MM.1S (cell line): ENCODE results near the gene GIT1.

ENCODE experiments used
- DNase-seq: peaks from one replicate; pipeline ENCODE4 v3.0.0-alpha.2; 2015
- H2AFZ ChIP-seq: fragments of 300-600 bp; sonication (generic); 2 replicates; pipeline ENCODE4 v1.6.0; 2016; ENCODE audit warnings: antibody characterized with exemption, low read length
- H3F3A ChIP-seq: fragments of 300-600 bp; sonication (generic); 2 replicates; pipeline ENCODE4 v1.6.1; 2016; ENCODE audit warnings: mild to moderate bottlenecking, antibody characterized with exemption, low read length, moderate library complexity, mixed read lengths; ENCODE audit not compliant: insufficient read depth
- H3K27ac ChIP-seq: fragments of 300-600 bp; sonication (generic); 2 replicates; pipeline ENCODE4 v1.5.1; 2016; ENCODE audit warnings: mild to moderate bottlenecking, low read length
- H3K27me3 ChIP-seq: fragments of 300-600 bp; sonication (generic); replicated peaks from 2 replicates; pipeline ENCODE4 v1.6.0; 2016; ENCODE audit warnings: low read length; ENCODE audit not compliant: insufficient read depth
- H3K36me3 ChIP-seq: fragments of 300-600 bp; sonication (generic); replicated peaks from 2 replicates; pipeline ENCODE4 v1.6.1; 2016; ENCODE audit warnings: mild to moderate bottlenecking, low read length, mixed read lengths; ENCODE audit not compliant: insufficient read depth
- H3K4me1 ChIP-seq: fragments of 300-600 bp; sonication (generic); 2 replicates; pipeline ENCODE4 v1.6.1; 2016; ENCODE audit warnings: low read length, mixed read lengths
- H3K4me2 ChIP-seq: fragments of 300-600 bp; sonication (generic); 2 replicates; pipeline ENCODE4 v1.6.0; 2016; ENCODE audit warnings: low read depth, low read length
- H3K4me3 ChIP-seq: fragments of 300-600 bp; sonication (generic); 2 replicates; pipeline ENCODE4 v1.5.1; 2016; ENCODE audit warnings: low read length, mixed read lengths
- H3K79me2 ChIP-seq: fragments of 300-600 bp; sonication (generic); 2 replicates; pipeline ENCODE4 v1.6.1; 2016; ENCODE audit warnings: mixed run types, low read length, mixed read lengths
- H3K9ac ChIP-seq: fragments of 300-600 bp; sonication (generic); 2 replicates; pipeline ENCODE4 v1.6.1; 2016; ENCODE audit warnings: low read length, mixed read lengths
- H3K9me2 ChIP-seq: fragments of 300-600 bp; sonication (generic); replicated peaks from 2 replicates; pipeline ENCODE4 v1.6.1; 2016; ENCODE audit warnings: mild to moderate bottlenecking, low read length, mixed read lengths; ENCODE audit not compliant: insufficient read depth
- H3K9me3 ChIP-seq: fragments of 300-600 bp; sonication (generic); replicated peaks from 2 replicates; pipeline ENCODE4 v1.6.1; 2016; ENCODE audit warnings: mild to moderate bottlenecking, low read length, mixed read lengths; ENCODE audit not compliant: insufficient read depth
- H4K20me1 ChIP-seq: fragments of 300-600 bp; sonication (generic); 2 replicates; pipeline ENCODE4 v1.6.1; 2016; ENCODE audit warnings: mild to moderate bottlenecking, low read length, moderate library complexity, mixed read lengths; ENCODE audit not compliant: insufficient read depth
- CTCF ChIP-seq: fragments of 300-600 bp; sonication (generic); IDR thresholded peaks from 2 replicates; pipeline ENCODE4 v1.5.1; 2016; ENCODE audit warnings: antibody characterized with exemption, low read length, mixed read lengths
- EZH2 ChIP-seq: fragments of 300-600 bp; sonication (generic); optimal IDR thresholded peaks from 2 replicates; pipeline ENCODE3; 2017; ENCODE audit warnings: low read depth, mild to moderate bottlenecking, antibody characterized with exemption, low read length, mixed read lengths
- EZH2phosphoT487 ChIP-seq: fragments of 300-600 bp; sonication (generic); IDR thresholded peaks from 2 replicates; pipeline ENCODE4 v1.6.1; 2018; ENCODE audit warnings: antibody characterized with exemption, low read length

GIT1 gene

DNA sequence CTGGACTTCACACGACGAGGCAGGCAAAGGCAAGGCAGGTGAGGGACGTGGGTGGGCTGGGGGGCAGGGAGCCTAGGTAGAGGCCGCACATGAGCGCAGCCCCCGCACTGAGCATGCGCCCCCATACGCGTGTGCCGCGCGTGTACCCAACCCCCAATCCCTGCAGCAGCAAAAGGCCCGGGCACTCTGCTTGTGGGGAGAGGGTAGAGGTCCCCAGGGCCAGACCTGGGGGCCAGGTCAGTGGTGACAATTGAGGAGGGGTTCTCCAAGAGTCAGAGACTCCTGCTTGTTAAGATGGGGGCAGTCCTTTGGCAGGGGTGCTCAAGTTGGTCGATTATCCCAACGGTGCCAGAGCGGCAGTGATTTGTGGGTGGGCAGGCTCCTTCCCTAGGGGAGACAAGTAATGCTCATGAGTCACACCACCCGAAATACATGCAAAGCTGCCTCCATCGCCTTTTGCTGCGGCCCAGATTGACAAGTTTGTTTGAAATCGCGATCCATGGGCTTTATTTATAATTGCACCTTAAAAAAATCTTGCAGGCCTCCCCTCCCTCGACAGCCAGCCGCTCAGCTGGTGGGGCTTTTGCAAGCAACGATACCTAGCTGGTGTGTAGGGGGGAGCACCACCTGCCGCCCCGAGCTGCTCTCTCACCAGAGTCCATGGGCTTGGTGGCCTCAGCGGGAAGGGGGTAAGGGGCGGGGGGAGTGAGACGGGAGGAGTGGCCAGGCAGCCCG, 1.1 kb upstream of the GIT1 start:
- peaks cover 6% of the 10 kb centered on the region; the same call in 1 of the 2 replicates for H3F3A ChIP-seq
- H4K20me1 ChIP-seq: no peaks in the 10 kb centered on the region
- H3K4me1 ChIP-seq: peaks cover 36% of the 10 kb centered on the region
- H3K27ac ChIP-seq: no peak overlapping the region
- H3K9ac ChIP-seq: peak overlapping the region; percentile 67; the same call in 1 of the 2 replicates
- no peaks in the 10 kb centered on the region for H3K27me3 ChIP-seq
- H2AFZ ChIP-seq: peak overlapping the region; percentile 84
- H3K4me3 ChIP-seq: peak overlapping the region; percentile 84
- TF ChIP-seq EZH2 (no peak), CTCF (no peak), EZH2phosphoT487 (no peak)
- H3K9me3 ChIP-seq: no peaks in the 10 kb centered on the region
- no peaks in the 10 kb centered on the region for H3K36me3 ChIP-seq
- peak overlapping the region; percentile 99 for H3K4me2 ChIP-seq
- peaks cover 34% of the 10 kb centered on the region for H3K79me2 ChIP-seq
- no peaks in the 10 kb centered on the region for H3K9me2 ChIP-seq
- DNase-seq: no peak

GRCh38 chr17:29588562-29589411, 661 bp downstream of the GIT1 start:
- Histone ChIP-seq H3K27me3 (no peaks in the 10 kb centered on the region), H3K4me3 (peak overlapping the region; percentile 78), H3K4me1 (peaks cover 32% of the 10 kb centered on the region), H3F3A (peaks cover 6% of the 10 kb centered on the region; the same call in 1 of the 2 replicates), H3K9ac (peak overlapping the region; percentile 68; the same call in 1 of the 2 replicates), H3K36me3 (no peaks in the 10 kb centered on the region), H3K9me3 (no peaks in the 10 kb centered on the region), H3K79me2 (peaks cover 51% of the 10 kb centered on the region), H3K4me2 (peak overlapping the region; percentile 90), H4K20me1 (no peaks in the 10 kb centered on the region), H3K9me2 (no peaks in the 10 kb centered on the region), H2AFZ (peak overlapping the region; percentile 57), H3K27ac (no peak overlapping the region; the same call in 1 of the 2 replicates)
- DNase-seq: peak; percentile 36
- no peak for TF ChIP-seq CTCF
- no peak for TF ChIP-seq EZH2phosphoT487
- no peak for TF ChIP-seq EZH2

DNA sequence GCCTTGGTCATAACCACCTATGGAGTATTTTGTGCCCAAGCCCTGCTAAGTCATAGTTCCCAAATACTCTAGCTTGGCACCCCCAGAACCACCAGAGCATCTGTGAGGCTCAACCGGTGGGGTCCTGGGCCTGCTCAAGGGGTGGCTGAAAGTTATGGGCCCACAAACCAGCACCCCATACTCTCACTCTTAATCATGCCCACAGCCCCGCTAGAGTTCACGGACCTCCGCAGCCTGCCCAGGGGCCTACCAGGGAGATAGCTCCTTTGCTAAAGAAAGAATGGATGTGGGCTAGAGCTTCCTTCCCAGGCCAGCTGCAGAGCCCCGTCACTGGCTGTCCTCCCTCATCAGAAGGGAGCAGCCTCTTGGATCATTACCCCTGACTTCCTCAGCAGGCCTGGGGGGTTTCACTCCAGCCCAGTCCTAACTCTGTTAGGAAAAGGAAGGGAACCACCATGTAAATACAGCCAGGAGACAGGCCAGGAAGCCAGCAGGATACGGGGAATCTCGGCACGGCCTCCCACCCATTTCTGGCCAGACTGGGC, 1.4 kb downstream of the GIT1 start:
- H3F3A ChIP-seq: peaks cover 6% of the 10 kb centered on the region; the same call in 1 of the 2 replicates
- no peaks in the 10 kb centered on the region for H3K27me3 ChIP-seq
- H3K79me2 ChIP-seq: peaks cover 55% of the 10 kb centered on the region
- H2AFZ ChIP-seq: peak overlapping the region; percentile 57; the same call in 1 of the 2 replicates
- no peaks in the 10 kb centered on the region for H4K20me1 ChIP-seq
- H3K4me1 ChIP-seq: peaks cover 32% of the 10 kb centered on the region
- peak overlapping the region; percentile 68; the same call in 1 of the 2 replicates for H3K9ac ChIP-seq
- H3K9me2 ChIP-seq: no peaks in the 10 kb centered on the region
- no peak for TF ChIP-seq CTCF
- TF ChIP-seq EZH2phosphoT487: no peak
- no peak for TF ChIP-seq EZH2
- no peak for DNase-seq
- H3K27ac ChIP-seq: no peak overlapping the region
- peak overlapping the region; percentile 78 for H3K4me3 ChIP-seq
- H3K36me3 ChIP-seq: no peaks in the 10 kb centered on the region
- peak overlapping the region; percentile 90 for H3K4me2 ChIP-seq
- no peaks in the 10 kb centered on the region for H3K9me3 ChIP-seq
